HG03159 (cell line): ENCODE results near the gene NTRK3.

ENCODE experiments used
- ATAC-seq: cut with Tn5 transposase; IDR thresholded peaks from one replicate; pipeline ENCODE4 v1.9.1; 2021; ENCODE audit warnings: mild to moderate bottlenecking, moderate library complexity; ENCODE audit not compliant: unreplicated experiment

The NTRK3 gene

DNA sequence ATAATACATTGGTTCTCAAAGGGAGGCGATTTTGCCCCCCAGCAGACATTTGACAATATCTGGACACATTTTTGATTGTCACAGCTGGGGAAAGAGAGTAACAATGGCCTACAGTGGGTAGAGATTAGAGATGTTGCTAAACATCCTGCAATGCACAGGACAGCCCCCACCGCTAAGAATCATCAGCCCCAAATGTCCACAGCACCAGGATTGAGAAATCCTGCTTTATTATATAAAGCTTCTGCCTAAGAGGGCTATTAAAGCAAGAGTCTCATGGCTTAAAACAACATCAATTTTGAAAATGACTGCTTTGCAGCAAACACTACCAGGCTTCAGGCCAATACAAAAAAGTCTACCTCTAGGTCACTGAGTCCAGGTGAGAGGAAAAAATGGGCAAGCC lies 68.2 kb downstream of the NTRK3 start:
- no peak for ATAC-seq

- no peak for ATAC-seq
Observed at GRCh38 chr15:88187195-88187594, 69.3 kb downstream of the NTRK3 start.

DNA sequence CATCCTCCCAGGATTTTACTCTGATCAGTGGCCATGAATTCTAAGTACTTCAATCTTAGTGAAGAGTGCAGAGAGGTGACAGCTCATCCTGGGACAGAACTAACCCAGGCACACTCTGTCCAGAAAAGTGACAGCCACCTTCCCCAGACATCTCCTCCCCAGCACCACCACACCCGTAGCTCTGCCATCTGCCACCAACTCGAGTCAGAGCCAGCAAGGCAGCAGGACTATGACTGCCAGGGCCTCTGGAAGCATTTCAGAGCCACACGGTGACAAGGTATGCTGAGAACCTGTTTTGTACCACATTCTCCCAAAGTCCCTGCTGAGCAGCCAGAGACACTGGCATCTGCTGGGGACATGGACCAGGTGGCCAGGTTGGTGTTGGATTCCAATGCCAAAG lies 71.0 kb downstream of the NTRK3 start:
- no peak for ATAC-seq

DNA sequence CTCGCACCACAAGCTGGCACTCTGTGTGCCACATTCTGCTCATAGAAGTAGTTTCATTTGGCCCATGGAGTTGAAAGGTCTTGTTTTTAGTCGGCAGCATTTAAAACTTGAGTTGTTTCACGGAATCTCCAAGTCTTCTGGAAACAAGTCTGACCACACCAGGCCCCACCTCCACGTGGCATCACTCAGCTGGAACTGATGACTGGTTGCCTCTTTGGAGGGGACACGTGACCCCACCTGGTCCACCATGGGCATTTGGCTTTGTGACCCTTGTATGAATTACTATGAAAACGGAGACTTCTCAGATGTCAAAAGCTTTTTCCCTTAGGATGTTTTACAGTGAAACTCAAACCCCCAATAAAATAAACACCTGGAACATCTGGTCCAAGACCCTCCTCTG lies 74.9 kb downstream of the NTRK3 start:
- no peak for ATAC-seq

- ATAC-seq = peak; percentile 93
Observed at GRCh38 chr15:88179562-88179961, 77.0 kb downstream of the NTRK3 start.

DNA sequence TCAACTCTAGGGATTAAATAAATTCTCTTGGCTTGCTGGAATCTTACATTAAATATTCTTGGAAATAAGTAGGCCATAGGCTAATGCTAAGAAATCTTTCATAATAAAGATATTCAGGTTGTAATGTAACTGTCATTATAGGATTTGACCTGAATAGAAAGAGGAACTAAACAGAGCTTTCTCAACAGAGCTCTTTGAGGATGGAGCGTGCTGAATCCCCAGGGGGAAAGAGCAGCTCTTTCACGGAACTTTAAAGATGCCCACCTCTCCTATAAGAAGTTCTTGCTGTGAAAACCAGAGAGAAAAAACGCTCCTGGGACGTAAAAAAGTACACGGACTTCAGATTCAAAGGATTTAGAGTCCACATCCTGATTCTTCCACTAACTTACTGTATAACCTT lies 77.9 kb downstream of the NTRK3 start:
- peak; percentile 54 for ATAC-seq

DNA sequence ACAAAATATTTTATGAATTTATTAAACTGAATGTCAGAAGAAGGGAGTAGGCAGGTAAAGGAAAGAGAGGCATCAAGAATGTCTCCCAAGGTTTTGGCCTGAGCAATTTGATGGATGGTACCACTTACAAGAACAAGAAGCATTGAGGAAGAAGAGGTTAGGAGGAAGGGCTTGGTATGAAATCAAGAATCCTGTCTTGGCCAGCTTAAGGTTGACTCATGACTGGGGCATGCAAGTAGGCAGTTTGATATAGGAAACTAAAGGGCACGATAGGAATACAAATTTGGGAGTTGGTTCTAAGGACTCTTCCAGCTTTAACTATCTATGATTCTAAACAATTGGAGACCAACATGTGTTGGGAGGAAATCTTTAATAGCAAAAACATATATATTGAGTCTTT lies 79.1 kb downstream of the NTRK3 start:
- no peak for ATAC-seq

- ATAC-seq = no peak
Observed at GRCh38 chr15:88174571-88174970, 82.0 kb downstream of the NTRK3 start.

GRCh38 chr15:88166082-88166993 lies 90.2 kb downstream of the NTRK3 start:
- no peak for ATAC-seq

DNA sequence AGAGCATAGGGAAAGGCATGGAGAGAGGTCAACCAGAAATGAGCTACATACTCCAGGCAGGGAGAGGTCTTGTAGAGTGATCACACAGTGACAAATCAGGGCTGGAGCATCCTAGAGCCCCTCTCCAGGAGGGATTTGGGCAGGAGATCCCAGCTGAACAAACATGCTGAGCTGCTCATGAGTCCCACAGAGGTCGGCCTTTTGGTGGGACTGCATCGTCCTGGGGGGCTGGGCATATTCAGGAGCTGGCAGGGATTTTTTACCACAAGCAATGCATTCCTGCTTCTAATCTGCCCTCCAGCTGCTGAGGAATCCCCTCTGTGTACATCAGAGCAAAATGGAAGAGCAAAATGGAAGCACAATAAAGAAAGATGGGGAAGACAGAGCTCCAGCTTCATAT lies 94.9 kb downstream of the NTRK3 start:
- no peak for ATAC-seq

GRCh38 chr15:88155310-88155709 lies 101.2 kb downstream of the NTRK3 start:
- no peak for ATAC-seq

DNA sequence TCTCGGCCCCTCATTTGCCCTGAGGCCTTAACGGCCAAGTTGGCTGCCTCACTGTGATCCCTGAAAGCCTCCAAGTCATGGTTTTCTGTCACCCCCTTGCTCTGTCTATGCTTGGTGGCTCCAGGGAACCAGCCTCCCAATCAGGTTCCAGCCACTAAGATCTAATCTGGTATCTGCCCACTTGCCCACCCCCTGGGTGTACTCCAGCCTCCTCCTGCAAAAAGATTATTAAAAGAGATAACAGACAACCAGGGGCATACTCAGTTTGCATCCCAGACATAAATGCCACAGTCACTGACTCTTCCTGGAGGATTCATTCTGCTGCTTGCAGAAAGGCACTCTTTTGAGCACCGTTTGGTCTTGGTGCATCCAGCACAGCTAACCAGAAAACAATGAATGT lies 103.9 kb downstream of the NTRK3 start:
- no peak for ATAC-seq

DNA sequence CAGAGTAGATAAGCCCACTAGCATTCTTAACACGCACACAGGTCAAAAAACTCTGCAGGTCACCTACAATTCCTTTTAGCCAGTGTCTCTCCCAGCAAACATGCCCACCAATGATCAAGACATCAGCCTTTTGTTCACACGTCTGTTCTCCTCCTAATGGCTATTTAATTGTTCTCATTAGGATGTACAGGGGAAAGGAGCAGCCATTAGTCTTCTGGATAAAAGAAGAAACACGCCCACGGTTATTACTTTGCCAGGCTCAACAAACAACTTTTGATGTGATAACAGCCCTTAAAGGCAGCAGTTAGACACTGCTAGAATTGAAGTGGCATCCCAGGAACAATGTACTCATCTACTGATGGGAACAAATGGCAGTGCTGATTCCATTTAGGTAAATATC lies 108.8 kb downstream of the NTRK3 start:
- no peak for ATAC-seq

GRCh38 chr15:88144921-88145653 lies 111.5 kb downstream of the NTRK3 start:
- ATAC-seq = no peak

DNA sequence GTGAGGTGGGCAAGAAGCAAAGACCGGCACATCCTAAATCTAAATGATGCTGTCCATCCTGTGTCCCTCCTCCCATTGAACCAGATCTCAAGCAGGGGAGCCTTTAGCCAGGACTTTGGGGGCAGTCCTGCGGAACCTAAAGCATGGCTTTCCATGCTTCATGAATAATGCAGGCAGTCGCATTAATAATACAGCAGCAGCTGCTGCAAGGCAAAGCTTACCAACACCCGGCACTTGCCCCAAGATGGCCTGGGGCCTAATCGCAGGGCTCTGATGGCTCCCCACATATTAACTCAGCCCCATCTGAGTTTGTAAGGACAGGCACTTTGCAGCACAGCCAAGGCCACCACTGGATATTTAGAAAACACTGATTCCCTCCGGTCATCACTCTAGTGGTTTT lies 114.4 kb downstream of the NTRK3 start:
- ATAC-seq = no peak

- no peak for ATAC-seq
Observed at GRCh38 chr15:88141269-88141889, 115.2 kb downstream of the NTRK3 start.

- ATAC-seq = no peak
Observed at GRCh38 chr15:88140398-88140797, 116.1 kb downstream of the NTRK3 start.

DNA sequence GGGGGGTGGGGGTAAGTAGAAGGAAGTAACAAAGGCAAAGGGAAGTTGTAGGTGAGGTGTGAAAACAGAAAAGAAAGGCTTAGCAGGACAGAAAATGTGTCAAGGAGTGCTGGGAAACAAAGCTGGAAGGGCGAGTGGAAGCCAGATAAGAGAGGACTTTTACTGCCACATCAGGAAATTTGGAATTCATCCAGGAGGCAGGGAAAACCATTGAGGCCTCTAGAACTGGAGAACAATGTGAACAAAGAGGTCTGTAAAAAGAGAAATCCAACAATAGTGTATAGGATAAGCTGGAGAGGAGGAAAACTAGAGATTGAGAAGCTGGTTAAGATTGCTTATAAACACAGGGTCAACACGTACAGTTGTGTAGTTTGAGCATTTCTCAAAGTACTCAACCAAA lies 116.6 kb downstream of the NTRK3 start:
- no peak for ATAC-seq

GRCh38 chr15:88133795-88134194 lies 122.7 kb downstream of the NTRK3 start:
- no peak for ATAC-seq

GRCh38 chr15:88132499-88132898 lies 124.0 kb downstream of the NTRK3 start:
- ATAC-seq = no peak

DNA sequence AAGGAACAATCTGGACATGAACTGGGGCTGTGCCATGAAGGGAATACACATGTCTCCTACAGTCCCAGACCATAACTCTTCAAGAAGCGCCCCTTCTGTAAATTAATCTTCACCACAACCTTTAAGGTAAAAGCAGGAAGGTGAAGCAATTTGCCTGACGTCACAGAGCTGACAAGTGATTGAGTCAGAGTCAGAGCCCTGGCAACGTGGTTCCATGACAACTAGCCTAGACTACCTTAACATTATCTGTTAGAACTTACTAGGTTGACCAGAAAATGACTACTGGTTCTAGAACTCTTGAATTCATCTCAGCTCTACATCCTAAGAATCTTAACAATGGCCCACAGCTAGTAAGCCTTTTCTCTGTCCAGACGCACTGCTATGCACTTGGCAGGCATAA lies 124.6 kb downstream of the NTRK3 start:
- no peak for ATAC-seq

DNA sequence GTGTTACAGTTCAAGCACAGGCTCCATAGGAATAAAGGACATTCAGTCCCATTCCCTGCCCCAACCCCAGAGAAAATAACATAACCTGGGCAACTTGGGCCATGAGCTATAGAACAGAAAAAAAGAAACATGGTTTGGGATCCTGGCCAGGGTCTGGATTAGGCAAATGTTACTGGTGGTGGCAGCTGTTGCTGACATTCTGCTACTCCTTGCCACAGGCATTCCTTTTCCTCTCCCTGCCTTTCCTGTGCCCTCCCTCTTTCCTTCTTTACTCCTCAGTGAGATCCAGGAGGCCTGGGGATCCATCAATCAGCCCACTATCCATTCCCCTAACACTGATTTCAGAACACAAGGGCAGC lies 129.1 kb downstream of the NTRK3 start:
- no peak for ATAC-seq
